Globus pallidus (tissue), 1 donor: ENCODE measurements around the gene SLC38A11.

ENCODE experiments used
- DNase-seq: peaks from one replicate; pipeline ENCODE4 v3.0.0-alpha.2; 2015; ENCODE audit warnings: low spot score

The SLC38A11 gene

DNA sequence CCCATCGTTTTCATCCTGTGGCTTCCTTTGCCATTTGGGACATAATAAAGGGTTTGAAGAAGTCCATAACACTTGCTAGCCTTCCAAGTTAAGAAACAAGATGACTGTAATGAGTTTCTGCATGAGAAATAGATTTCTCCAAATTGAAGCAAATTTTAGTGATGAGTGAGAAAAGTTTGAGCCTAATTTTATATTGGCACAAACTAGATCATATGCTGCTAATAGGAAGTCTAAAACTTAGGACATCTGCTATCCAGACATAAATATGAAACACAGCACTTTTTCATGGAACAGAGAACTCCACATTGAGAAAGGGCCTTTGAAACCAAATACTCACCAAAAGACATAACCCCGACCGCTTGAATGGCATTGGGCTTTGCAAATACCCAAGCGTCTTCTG is 39.8 kb downstream of the SLC38A11 start:
- DNase-seq, result no peak

DNA sequence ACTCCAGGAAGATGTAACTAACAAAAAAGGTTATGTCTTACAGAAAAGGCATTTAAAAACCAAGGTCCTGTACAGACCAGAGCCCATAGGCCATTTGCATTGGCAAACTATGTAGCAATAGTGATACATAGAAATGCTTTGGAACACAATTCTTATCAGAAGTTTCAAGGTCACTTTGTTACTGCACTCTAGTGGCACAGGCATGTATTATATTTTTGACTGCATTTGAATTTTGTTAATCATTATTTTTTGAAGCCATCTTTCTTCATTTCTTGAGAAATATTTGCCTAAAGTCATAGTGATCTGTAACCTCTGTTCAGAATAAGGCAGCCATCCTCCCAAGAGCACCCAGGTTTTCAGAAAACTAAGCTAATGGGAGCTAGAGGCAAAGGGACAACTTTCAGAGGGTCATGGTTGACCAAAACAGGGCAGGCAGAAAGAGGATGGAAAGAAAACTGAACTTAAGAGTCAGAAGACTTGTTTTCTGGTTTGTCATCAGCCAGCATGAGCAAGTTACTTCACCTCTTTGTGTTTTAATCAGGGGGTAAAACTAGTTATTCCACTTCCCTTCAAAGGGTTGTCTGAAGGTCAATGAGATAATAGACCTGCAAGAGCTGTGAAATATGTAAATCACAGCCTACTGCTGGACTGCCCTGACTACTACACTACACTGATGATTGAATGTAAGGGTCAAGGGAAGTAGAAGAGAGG is 41.5 kb downstream of the SLC38A11 start:
- no peak for DNase-seq

DNA sequence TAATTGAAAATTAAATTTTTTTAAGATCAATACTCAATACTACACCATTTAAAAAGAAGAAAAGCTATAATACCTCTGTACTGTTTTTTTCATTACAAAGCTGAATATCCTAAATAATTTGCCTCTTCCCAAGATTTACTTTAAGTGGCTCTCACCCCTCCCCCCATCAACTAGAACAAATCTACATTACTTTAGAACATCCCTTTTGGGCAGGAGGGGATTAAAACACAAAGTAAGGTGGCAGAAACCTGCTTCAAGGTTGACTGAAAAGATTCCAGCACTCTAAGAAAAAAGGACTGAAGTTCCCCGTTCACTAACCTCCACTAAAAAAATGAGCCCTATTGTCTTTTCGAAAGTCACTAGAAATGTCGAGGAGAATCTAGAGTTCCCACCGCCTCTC is 42.3 kb downstream of the SLC38A11 start:
- DNase-seq, result no peak

DNA sequence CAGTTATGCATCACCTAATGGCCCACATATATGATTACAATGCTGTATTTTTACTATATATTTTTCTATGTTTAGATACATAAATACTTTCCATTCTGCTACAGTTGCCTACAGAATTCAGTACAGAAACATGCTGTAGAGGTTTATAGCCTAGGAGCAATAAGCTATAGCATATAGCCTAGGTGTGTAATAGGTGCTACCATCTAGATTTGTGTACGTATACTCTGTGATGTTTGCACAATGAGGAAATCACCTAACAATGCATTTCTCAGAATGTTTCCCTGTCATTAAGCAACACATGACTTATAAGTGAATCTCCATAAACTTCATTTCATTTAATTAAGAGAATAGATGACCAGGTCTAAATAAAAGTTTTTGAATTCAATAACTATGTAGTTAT is 43.5 kb downstream of the SLC38A11 start:
- DNase-seq, result no peak

DNA sequence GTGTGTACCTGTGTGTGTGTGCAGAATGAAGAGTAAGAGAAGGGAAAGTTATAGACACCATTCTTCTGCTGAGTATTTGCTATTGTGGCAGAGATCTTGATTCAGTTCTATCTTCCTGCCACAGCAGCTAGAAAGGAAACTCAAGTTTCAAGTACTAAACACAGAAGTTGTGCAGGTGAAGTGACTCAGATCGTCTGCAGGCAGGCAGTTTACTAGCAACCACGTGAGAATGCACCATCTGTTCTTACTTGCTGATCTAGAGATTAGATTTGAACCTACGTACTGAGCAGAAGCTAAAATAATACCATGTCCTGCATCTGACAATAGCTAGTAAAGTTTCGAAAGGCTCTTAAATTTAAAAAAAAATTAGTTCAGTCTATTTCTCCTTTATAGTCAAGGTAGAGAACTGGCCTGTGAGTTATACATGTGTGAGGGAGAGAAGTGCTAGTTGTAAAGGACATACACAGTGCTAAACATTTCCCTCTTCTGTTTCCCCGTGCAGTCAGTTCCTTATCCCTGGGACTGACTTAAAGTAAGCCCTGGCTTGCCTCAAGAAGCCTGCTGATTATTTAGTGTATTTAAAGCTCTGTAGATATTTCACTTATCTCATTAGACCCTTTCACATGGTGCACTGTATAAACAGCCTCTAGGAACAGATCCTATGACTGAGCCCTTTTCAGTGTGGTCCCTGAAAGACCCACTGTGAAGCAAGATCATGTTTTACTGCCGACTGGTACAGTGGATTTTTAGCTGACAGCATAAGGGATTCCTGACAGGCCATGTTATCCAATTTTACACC is 45.0 kb downstream of the SLC38A11 start:
- no peak for DNase-seq

DNA sequence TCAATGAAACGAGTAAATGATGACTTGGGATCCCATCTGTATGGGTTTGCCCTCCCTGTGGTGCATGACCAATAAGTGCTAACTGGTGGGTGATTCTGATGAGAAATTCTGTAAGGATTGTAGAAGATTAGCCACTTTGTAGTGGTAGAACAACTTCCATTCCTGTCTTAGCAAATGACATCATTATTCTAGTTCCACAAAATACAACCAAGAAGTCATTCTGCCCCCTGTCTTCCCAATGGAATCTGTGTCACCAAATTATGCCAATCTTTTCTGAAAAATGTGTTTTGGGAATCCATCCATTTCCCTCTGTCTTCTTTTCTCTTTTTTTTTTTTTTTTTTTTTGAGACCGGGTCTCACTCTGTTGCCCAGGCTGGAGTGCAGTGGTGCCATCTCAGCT is 48.4 kb downstream of the SLC38A11 start:
- DNase-seq, result no peak

DNA sequence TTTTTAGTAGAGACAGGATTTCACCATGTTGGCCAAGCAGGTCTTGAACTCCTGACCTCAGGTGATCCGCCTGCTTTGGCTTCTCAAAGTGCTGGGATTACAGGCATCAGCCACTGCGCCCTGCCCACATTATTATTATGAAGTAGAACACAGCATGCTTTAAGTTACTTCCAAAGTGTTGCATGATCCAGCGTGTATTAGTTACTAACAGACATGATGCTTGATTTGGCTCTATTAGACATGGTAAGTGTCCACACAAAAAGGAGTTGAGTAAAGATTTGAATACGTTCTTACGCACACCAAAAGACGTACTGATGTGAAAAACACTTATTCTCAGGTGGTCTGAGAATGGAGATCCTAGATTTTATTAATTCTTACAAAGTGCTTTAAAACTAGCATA is 50.0 kb downstream of the SLC38A11 start:
- no peak for DNase-seq

DNA sequence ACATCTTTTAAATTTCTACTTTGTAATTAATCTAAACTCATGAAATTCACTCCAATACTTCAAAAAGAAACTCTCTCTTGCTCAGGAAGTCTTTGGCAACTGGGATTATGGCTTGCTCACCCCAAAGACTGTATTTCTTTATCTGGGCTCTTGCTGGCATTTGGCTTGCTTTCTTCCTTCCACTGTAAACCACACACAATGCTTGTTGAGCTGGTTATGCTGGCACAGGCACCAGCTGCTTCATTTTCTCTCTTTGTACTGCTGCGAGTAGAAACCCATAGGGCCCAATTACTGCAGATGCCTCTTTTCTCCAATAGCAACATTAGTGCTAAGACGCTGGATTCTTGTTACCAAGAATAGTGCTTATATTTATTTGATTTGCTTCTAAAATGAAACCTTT is 51.4 kb downstream of the SLC38A11 start:
- DNase-seq, result no peak

DNA sequence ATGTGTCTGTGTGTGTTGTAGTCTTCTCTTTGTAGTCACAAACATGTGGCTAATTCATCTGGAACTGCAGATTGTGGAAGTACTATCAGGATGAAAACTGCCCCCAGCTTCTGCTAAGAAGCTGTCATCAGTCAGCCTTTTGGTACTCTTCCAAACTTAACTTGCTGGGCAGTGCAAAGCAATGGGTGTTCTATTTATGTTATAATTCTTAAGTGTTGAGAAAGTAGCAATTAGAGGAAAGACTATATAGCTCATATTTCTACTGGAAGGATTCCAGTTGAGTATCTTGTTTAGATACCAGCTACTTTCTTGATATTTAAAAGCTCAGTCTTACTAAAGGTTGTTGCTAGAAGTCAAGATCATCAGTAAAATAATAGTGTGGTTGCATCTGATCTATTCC is 52.1 kb downstream of the SLC38A11 start:
- no peak for DNase-seq

DNA sequence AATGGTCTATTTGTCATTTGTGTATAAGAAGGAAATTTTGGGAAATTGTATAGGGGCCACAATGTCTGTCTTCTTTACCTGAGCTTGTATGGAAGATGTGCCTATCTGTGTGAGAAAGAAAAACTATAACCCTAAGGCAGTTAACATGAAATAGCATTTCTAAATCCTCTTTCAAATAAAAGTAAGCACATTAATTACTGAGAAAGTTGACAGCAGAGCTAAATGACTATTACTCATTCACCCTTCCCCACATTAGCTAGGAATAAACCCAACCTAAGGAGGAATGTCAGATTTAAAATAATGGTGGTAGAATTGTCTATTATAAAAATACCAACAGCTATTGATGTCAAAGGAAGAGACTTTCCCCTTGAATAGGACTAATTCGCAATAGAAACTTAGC is 56.2 kb downstream of the SLC38A11 start:
- no peak for DNase-seq

DNA sequence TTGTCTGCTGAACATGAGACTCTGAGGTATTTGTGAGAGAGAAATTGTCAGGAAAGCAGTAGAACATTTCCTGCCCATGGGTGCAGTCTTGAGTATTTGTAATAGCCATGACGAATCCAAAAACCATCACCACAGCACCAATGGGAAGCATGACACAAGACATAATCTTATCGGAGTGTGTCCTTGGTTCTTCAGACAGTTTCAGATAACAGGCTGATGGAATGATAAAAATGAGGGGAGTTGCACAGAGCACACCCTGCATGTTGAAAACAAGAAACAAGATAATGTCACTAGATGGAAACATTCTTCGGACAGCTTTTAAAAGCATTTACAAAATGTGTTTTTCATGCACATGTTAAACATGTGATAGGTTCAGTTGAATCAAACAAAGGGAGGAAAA is 56.9 kb downstream of the SLC38A11 start:
- DNase-seq, result no peak

DNA sequence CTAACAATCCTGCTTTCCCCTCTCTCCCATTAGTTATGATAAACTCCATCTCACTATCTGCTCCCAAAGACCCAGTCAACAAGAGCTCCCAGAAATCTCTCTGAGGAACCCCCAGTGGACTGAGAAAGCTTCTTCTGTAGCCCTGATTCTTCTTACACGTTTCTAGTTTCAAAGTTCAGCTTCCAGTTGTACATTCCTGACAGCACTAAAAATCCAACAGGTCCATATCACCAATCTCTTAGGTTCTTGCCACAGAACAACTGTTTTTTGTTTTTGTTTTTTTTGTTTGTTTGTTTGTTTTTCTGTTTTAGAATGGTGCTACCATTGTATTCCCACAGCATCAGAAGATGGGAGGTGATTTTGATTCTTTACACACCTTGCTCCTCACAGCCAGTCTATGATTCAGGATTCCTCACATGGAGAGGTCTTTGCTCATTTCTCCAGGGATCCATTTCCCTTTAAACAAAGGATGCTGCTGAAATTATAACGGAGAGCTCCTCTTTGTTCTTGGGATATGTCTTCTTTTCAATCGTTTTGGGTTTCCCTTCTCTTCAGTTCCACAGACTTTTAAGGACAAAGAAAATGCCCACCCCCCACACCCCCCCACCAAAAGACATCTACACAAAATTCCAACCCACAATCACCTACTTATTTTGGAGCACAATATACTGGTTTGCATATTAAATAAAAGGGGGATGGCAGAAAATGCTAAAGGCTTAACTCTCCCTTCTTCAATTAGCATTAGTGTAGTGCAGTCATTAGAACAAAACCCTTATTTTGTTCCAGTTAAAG is 57.7 kb downstream of the SLC38A11 start:
- no peak for DNase-seq

DNA sequence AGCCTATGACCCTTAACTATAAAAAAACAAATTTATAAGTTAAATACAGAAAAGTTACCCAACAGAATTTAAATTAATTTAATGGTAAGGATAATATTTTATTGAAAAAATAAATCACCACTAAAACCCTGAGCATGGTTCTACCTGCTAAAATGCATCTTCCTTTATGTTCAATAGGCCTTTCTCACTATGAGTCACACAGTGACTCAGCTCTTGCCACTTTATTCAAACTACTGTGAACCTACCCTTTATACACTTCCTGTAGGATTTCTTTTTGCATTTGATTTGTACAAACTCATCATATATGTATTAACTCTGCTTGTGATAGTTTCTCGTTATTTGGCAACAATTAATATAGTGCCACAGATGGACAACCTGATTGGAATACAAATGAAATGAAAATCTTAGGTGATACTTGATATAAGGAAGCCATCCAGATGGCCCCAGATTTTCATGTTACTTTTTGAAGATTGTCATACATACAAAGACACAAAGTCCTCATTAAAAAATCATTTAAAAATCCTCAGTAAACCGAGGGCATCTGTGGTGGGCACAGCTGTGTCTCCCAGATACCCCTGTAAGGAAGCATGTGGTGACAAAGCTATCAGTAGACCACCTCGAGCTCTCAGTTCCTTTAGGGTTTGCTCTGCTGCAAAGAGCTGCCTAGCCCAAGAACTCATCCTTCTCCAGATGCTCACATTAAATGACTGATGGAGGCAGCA is 58.5 kb downstream of the SLC38A11 start:
- no peak for DNase-seq

DNA sequence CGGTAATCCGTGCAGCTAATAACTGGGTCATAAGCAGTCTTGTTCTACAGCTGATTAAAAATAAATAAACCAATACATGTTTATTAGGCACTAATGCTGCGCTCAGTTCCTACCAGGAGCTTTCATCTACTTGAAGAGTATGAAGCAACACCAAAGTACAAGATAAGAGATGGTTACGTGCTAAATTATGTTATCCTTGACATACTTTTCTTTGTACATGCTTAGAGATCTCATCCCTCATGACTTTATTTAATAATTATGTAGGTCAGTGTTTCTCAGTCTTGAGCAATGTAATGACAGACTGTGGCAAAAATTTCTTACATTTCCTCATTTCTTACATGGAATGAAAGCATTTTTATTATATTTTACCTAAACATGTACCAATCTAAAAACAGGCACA is 59.1 kb downstream of the SLC38A11 start:
- DNase-seq, result no peak

DNA sequence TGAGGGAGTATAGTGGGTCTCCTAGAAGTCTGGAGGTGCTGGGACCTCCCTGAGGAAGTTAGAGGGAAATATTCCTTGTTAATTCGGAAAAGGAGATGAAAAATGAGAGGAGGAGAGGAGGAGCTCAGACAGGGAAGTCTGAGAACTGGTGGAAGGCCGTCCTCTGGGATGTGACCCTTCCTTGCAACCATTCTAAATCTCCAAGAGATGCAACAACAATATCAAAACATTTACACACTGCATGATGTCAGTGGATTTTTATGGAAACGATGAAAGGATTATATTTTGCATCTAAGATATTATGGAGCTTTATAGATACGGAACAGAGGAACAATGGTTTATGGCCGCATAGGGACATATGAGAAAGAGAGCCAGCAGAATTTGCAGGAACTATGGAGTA is 63.9 kb downstream of the SLC38A11 start:
- no peak for DNase-seq

DNA sequence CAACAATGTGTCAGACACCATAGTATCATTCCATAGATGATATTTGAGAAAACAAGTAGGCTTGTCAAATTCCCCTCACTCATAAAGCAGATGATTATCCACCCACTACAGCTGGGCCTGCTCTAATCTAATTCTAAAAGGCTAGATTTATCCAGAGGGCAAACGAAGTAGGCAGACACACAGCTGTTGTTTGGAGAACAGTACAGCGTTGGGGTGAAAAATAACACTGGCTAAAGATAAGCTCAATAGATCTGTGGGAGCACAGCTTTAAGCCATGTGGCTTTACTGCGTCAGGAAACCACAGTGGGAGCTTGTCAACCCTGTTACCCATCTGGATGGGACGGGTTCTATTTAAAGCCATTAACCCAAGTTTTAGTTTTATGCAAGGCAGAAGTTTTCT is 64.8 kb downstream of the SLC38A11 start:
- no peak for DNase-seq

DNA sequence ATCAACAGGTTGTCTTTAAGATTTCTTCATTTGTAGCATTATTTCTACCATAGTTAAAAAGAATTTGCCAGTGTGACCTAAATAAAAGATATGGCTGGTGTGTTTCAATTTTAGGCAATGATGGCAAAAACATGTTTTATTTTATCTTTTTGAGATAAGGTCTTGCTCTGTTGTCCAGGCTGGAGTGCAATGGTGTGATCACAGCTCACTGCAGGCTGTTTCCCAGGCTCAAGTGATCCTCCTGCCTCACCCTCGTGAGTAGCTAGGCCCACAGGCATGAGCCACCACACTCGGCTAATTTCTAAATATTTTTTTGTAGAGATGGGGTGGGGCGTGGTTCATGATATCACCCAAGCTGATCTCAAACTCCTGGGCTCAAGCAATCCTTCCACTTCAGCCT is 66.7 kb downstream of the SLC38A11 start:
- no peak for DNase-seq

DNA sequence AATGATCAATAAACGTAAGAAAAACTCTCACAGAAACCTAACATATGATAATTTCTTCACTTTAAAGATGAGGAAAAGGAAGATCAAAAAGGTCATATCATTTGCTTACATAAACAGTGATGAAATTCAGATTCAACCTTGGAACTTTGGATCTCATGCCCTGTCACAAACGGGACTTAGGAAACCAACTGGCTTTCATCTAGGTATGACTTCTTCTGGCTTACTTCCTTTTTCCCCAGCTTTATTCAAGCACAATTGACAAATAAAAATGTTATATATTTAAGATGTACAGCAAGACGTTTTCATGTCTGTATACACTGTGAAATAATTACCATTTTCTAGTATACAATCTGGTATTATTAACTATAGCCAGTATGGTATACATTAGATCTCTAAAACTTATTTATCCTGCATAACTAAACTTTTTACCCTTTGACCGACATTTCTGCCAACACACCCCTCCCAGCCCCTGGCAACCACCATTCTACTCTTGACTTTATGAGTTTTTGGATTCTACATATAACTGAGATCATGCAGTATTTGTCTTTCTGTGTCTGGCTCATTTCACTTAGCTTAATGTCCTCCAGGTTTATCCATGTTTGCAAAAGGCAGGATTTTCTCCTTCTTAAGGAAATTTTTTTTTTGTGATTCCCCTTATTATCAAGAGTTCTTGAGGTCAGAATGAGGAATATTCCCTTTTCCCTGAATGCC is 67.7 kb downstream of the SLC38A11 start:
- DNase-seq, result no peak

DNA sequence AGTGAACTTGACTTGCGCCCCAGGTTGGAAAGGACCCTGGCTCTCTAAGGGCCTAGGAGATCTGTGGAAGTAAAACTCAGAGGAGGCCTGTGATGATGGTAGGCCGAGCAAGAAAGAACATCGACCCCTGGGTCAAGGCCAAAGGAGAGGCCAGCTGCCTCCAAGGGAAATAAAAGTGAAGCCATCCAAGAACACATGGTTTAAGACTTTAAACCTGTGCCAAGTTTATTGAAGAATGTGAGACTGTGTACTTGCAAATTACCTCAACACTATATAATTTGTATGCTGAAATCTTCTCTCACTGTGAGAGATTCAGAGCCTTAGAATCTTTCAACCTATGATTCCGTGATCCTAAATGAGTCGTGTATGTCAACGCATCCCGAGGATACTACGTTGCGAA is 73.0 kb downstream of the SLC38A11 start:
- DNase-seq, result no peak

DNA sequence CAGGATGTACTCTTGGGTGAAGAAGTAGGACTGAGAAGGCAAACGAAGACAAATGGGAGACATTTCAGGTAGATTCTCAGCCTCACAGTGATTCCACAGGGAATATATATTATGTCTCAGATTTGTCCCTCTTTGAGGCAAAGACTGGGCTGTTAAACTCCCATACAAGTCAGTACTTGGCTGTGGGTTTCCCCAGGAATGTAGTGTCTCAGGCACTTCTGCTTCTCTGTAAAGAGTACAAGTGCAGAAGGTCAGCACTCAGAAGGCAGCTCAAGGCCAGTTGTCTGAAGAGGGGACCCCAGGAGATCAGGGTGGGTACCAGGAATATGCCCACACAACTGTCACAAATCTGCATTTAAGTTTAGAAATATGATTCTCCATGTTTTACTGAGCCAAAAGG is 73.8 kb downstream of the SLC38A11 start:
- DNase-seq, result no peak

DNA sequence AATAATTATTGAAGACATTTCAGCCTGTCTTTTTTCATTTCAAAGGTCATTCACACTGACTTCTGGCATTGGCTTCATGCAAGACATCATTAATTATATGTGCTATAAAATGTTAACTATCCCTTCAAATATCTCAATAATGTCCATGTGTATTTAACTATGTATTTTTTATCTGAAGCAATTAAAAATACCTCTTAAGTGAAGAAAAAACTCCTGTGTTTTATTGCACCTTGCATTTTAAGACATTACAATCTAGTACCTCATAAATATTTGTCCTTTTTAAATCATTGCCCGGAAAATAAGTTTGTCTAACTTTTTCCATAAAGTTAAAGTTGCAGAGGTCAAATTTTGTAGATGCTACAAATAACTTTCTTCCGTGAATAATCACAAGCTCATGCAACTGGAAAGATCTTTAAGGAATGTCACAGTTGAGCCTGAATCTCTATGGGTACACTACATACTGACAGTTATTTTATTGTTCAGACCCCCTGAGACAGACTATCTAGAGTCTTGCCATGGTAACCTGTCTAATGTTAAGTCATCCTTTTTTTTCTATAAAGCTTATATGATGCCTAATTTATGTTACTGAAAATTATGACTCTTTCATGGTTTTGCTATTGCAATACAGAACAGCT is 75.3 kb downstream of the SLC38A11 start:
- DNase-seq, result no peak
